Measurements from ENCODE around the gene DEGS2.
"Not testable (repeated sequence)": the region's sequence is repeated elsewhere in the genome, so short reads cannot be mapped to it uniquely, and the experiment has no call there.

The DEGS2 gene

DNA sequence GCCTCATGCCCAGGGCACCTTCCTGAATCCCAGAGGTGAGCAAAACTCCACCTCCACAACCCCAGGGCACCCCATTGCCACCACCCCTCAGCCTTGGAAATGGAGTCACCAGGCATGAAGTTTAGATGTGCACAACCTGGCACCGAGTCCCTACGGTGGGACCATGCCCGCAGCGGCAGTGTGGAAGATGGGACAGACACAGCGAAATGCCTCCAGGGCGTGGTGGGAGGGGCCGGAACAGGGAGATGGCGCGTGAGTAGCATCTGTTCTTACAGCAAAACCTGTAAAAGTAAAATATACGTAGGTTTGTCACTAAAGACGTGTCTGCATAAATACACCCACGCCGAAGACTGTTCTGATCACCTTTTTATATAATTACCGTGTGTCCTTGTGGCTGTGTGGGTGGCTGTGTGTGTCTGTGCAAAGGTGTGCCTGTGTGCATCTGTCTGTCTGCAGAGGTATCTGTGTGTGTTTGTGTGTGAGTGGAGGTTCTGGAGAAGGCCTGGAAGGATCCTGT lies 17.4 kb upstream of the DEGS2 start:
- DNase-seq, result no peak

DNA sequence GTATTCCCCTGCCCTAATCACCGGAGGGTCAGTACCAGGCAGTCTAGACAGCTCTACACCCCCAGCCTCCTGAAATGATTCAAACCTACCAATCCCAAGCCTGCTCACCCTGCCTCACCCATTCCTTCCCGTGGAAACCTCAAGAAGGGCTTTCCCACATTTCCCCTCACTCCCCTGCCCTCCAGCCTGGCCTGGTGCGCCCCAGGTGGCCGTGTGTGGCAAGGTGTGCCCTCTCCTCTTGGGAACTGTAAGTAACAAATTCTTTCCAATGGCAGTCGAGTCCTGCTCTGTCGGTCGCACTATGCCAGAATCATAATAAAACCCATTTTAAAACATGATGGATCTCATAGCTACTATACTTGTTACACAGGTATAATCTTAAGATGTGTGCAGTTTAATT lies 13.9 kb upstream of the DEGS2 start:
- DNase-seq, result no peak

DNA sequence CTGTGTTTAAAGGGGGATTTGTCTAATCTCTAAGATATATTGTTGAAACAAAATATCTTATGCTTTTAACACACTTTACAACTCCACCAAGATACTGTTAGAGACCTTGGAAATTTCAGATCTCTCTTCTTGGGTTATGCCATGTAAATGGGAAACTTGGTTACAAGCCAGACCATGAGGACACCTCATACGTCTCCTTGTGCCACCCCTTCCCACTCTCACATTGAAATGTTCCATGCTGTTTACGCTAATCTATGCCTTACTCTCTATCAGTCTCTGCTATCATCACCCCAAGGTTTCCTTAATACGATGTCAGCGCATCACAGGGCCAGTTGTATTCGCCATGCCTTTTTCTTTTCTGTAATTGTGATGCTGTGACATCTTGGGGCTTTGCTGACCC lies 13.4 kb upstream of the DEGS2 start:
- DNase-seq, result no peak

DNA sequence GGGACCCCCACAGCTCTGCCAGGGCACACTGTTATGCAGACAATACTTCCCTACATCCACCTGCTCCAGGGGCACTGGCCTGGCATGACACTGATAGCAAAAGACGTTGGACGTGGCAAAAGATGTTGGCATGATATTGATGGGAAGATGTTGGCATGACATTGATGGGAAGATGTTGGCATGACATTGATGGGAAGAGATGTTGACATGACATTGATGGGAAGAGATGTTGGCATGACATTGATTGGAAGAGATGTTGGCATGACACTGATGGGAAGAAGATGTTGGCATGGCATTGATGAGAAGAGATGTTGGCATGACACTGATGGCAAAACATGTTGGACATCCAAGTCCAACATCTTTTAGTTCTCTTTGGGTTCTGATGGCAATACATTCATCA lies 11.4 kb upstream of the DEGS2 start:
- DNase-seq, result no peak

GRCh38 chr14:100168506-100168905 lies 9.1 kb upstream of the DEGS2 start:
- no peak for DNase-seq

- DNase-seq, result no peak
These were observed 6.5 kb upstream of the DEGS2 start for GRCh38 chr14:100165831-100166440.

- no peak for DNase-seq
These were observed 5.9 kb upstream of the DEGS2 start for GRCh38 chr14:100165376-100165775.

GRCh38 chr14:100160534-100160916 lies 1.1 kb upstream of the DEGS2 start:
- DNase-seq, result no peak

DNA sequence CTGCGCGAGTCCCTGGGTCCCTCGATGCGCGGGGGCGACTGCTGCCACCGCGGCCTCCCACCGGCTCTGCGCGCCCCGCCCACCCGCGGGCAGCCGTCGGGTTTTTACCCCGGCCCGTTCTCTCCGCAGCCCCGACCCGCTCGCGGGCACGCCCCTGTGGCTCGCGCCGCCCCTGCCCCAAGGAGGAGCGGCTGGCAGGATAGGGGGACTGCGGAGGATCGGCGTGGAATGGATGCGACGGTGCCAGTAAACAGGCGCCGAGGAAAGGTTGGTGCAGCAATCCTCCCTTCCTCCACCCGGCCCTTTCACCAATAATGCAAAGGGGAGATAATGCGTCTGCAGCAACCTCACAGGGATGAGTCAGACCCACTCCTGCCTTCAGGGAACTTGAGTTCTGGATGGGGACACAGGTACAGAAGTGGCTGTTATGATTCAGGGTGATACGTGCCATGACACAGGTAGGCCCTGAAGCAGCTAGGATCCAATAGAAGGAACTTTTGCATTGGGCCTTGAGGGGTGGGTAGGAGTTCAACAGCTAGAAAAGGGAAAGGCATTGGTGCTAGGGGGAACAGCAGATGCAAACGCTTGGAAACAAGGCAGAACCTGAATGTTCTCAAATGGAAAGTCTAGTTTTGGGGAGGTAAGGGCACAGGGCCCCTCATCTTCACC lies 554 bp upstream of the DEGS2 start:
- no peak for DNase-seq

- no peak for DNase-seq
These were observed 815 bp downstream of the DEGS2 start for GRCh38 chr14:100158566-100159093.

- DNase-seq, result not testable (repeated sequence)
These were observed 1.8 kb downstream of the DEGS2 start for GRCh38 chr14:100157548-100158232.

DNA sequence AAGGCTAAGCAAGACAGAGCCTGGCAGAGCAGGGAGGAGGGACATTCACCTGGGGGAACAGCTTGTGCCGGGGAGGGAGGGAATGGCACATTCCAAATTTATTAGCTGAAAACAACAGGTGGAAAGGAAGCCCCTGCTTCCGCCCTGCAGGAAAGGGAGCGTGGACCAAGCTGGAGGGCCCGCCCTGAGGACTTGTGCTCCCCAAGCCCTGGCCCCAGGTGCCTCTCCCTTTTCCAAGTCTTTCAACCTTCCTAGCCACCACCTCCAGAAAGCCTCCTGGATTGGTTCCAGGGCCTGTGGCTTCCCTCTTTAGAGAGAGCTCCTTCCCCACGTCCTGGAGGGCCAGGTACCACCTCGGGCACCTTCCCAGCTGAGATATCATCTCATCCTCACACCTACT lies 2.7 kb downstream of the DEGS2 start:
- no peak for DNase-seq

DNA sequence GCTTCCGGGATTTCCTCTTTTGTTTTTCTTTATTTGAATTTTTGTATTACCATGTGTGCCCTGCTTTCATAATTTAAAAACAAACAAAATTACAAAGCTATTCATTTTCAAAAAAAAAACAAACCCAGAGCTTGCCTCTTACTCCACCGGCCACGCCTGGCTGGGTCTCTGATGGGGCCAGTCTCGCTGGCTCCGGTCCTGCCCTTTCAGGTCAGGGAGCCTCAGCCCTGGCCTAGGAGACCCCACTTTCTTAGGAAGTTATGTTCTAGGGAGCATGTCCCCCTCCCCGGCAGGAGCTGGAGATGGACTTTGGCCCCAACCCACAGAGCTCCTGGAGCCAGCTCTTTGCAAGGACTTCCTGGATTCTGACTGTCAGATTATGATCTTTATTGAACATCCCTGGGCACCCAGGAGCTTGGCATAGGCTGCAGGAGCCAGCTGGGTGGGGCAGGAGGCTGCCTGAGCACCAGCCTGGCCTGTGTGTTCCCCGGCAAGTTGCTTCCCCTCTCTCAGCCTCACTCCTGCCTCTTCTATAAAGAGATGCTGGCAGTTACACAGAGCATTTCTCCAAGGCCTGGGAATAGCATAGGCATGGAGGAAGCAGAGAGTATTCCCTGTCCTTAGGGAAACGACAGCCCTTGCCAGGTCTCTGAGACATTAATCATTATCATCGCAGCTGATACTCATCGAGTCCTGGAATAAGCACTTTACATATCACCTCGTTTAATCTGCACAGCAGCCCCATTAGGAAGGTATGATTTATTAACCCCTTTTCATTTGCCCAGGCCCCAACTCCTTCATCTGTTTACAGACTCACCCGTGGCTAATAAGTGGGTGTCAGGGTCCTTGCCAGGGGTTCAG lies 3.5 kb downstream of the DEGS2 start:
- no peak for DNase-seq

DNA sequence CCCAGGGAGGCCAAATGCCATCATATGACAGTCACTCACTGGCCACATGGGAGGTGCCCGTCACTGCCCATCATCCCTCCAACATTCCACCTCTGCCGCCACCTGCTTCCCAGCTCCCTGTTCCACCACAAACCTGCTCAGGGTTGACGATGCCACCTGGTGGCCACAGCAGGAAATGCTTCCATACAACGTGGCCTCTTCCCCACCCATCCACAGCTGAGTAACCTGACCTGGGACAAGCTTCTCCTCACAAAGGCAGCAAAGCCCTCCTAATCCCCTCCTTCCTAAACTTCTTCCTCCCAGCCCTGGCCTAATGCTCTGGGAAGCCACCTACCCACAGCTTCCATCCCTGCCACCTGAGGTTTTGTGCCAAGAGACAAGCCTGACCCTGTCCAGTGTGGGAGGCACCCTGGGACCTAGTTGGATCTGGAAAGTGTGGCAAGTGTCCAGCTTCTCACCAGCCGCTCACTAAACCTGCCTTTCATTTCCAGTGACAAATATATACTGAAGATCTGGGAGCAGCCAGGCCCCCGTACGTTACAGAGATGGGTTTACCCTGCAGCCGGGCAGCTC lies 4.3 kb downstream of the DEGS2 start:
- DNase-seq, result peak; percentile 38

DNA sequence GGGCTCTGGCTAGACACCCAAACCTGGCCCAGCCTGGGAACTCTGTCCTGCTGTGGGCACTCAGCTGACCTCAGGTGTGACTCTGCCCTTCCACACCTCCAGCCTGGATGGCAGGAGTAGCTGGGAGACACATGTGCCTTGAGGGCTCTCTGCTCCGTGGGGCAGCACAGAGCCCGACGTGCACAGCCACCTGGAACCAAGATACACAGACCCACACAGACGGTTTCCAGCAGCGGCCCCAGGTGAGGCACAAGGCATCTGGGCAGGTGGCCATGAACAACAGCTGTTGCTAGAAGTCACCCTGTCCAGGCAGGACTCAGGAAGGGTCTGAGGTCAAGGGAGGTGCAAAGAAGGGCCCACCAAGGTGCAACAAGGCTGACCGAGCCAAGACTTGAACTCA lies 5.9 kb downstream of the DEGS2 start:
- no peak for DNase-seq

GRCh38 chr14:100152091-100152490 lies 7.4 kb downstream of the DEGS2 start:
- DNase-seq, result no peak

- no peak for DNase-seq
These were observed 8.4 kb downstream of the DEGS2 start for GRCh38 chr14:100150932-100151587.

DNA sequence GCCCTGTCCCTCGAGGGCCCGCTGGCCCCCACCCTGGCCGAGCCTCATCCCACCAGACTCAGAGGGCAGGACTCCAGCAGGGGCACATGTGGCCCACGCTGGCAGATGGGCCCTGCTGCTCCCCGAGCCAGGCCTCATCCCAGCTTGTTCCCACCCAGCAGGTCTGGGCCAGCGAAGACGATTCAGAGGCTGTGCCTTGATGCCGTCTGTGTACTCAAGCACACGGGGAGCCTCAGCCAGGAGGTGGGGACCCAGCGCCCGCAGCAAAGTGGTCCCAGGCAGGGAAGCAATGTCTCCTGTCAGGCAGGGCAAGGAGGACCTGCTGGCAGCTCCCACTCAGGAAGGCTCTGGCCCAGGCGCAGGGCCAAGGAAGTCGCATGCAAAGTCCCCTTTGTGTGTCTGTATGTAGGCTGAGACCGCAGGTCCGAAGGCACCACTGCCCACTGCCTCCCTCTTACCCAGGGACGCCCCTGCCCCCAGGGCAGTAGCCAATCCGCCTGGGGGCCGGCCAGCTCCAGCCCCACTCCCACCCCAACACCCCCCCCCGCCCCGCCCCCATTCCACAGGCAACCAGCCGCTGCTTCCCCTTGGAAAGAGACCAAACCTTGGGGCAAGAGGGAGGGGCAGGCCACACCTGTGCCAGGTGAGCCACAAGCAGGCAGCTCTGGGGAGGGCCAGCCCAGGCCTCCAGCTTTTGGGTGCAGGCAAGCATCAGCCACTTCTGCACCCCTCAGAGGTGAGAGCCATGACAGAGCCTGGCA lies 9.4 kb downstream of the DEGS2 start:
- DNase-seq, result no peak

GRCh38 chr14:100148837-100149731 lies 10.4 kb downstream of the DEGS2 start:
- no peak for DNase-seq
